K562 (cell line): ENCODE measurements around the gene NUP205. TPM values are rescaled to one million over a fixed set of nuclear protein-coding genes. Genes with fewer than 3 reads are reported as not detected.
A peak's percentile ranks its signal among the peaks of the same experiment; 100 is the strongest.

Experiments
- BRF1 ChIP-seq: IDR thresholded peaks from 3 replicates; pipeline ENCODE4 v1.6.1; 2011; ENCODE audit warnings: borderline replicate concordance, mild to moderate bottlenecking; ENCODE audit not compliant: insufficient read length; ENCODE audit errors: extremely low read depth
- CAMTA2 ChIP-seq: fragments of 250-450 bp; sonication (Bioruptor Pico); conservative IDR thresholded peaks from 2 replicates; pipeline ENCODE4 v1.5.1; 2022
- CEBPB ChIP-seq: fragments of 450-650 bp; IDR thresholded peaks from 2 replicates; pipeline ENCODE4 v1.6.1; 2016; ENCODE audit warnings: missing genetic modification characterization, missing compliant biosample characterization
- E4F1 ChIP-seq: fragments of 250-450 bp; sonication (Bioruptor Pico); IDR thresholded peaks from 2 replicates; pipeline ENCODE4 v1.5.0; 2021; ENCODE audit warnings: mild to moderate bottlenecking, borderline replicate concordance
- EZH2 ChIP-seq: IDR thresholded peaks from 2 replicates; pipeline ENCODE4 v1.6.1; 2012; ENCODE audit warnings: low read depth, mild to moderate bottlenecking, inconsistent platforms, low read length, borderline replicate concordance
- GATA2 ChIP-seq: sonication (generic); formaldehyde crosslinking; IDR thresholded peaks from 2 replicates; pipeline ENCODE4 v1.4.0; 2020; ENCODE audit warnings: mild to moderate bottlenecking, missing genetic modification reagents
- MED1 ChIP-seq: sonication (generic); formaldehyde crosslinking; IDR thresholded peaks from 2 replicates; pipeline ENCODE4 v1.8.1; 2023; ENCODE audit warnings: missing genetic modification reagents, borderline replicate concordance
- SAP30 ChIP-seq: fragments of 200-600 bp; sonication (generic); IDR thresholded peaks from 2 replicates; pipeline ENCODE4 v1.6.1; 2012; ENCODE audit warnings: borderline replicate concordance, low read depth, mild to moderate bottlenecking, moderate library complexity, low read length, control low read depth, inconsistent platforms; ENCODE audit not compliant: insufficient read depth, poor library complexity, severe bottlenecking
- SIN3B ChIP-seq: fragments of 450-650 bp; IDR thresholded peaks from 2 replicates; pipeline ENCODE4 v1.6.1; 2017; ENCODE audit warnings: low read depth, mild to moderate bottlenecking, moderate library complexity
- SMARCA4 ChIP-seq: fragments of 450-650 bp; IDR thresholded peaks from 2 replicates; pipeline ENCODE4 v1.6.1; 2016
- SMC3 ChIP-seq: conservative IDR thresholded peaks from 2 replicates; pipeline ENCODE4 v1.6.1; 2011; ENCODE audit warnings: low read depth, low read length, improper control_type of control experiment; ENCODE audit not compliant: insufficient read depth
- TARDBP ChIP-seq: fragments of 450-650 bp; IDR thresholded peaks from 2 replicates; pipeline ENCODE4 v1.6.1; 2016
- TBL1XR1 ChIP-seq, 2 experiments: IDR thresholded peaks; 2 replicates each; pipeline ENCODE4 v1.6.1; 2012; ENCODE audit warnings: improper control_type of control experiment in 2 of 2, low read length in 2 of 2, mild to moderate bottlenecking in 1 of 2
- ZBED1 ChIP-seq: IDR thresholded peaks from 2 replicates; pipeline ENCODE4 v1.6.1; 2014
- ZNF217 ChIP-seq: sonication (generic); formaldehyde crosslinking; IDR thresholded peaks from 2 replicates; pipeline ENCODE4 v1.8.0; 2022; ENCODE audit warnings: mild to moderate bottlenecking, missing genetic modification reagents
- ZNF24 ChIP-seq: fragments of 450-650 bp; IDR thresholded peaks from 2 replicates; pipeline ENCODE4 v1.6.1; 2016
- ZNF77 ChIP-seq: fragments of 250-450 bp; sonication (Bioruptor Pico); IDR thresholded peaks from 2 replicates; pipeline ENCODE4 v1.5.0; 2020
- polyA plus RNA-seq, 8 experiments: library from polyadenylated mRNA; depleted of rRNA in 4 of 8; stranded (reverse) in 5 of 8; unstranded in 3 of 8; fragments of >200 nt; fragmentation: Nextera tagmentation in 2 of 8; fragmentation: Illumina TruSeq in 1 of 8; extraction: Ambion mirVana in 2 of 8; extraction: Trizol in 1 of 8; gene quantifications; 2 replicates each; pipeline versions ENCODE4 v1.2.1 to v1.2.3, GENCODE V29; 2011 to 2014; ENCODE audit warnings: inconsistent platforms in 1 of 8, missing spikeins in 1 of 8
- total RNA-seq, 7 experiments: library from RNA; depleted of rRNA in 6 of 7; stranded (reverse); fragments of >200 nt in 6 of 7; fragmentation: Illumina TruSeq in 2 of 7; extraction: Trizol in 2 of 7; gene quantifications; 2 replicates each; pipeline versions ENCODE4 v1.2.1 to v1.2.3, GENCODE V29; 2011 to 2021; ENCODE audit warnings: low replicate concordance in 1 of 7
- TF ChIP-seq, protein P1 (sequence below): fragments of 450-650 bp; IDR thresholded peaks from 2 replicates; pipeline ENCODE4 v1.6.1; 2016; ENCODE audit warnings: low read depth, mild to moderate bottlenecking, moderate library complexity
- TF ChIP-seq, protein P2 (sequence below): IDR thresholded peaks from 2 replicates; pipeline ENCODE4 v1.6.1; 2011; ENCODE audit not compliant: insufficient read length; ENCODE audit errors: extremely low read depth
- TF ChIP-seq, protein P3 (sequence below): fragments of 450-650 bp; IDR thresholded peaks from 2 replicates; pipeline ENCODE4 v1.6.1; 2016

Gene NUP205
- total and polyA plus RNA-seq, 9 of the 15 experiments (the other 6 are each of a cell fraction or from before 2014, with no cell fraction given) = 101 to 282 (median 193) TPM

GRCh38 chr7:135662373-135663114 lies 104.8 kb downstream of the NUP205 start, which contains the start of gene STMP1 (continued):
- TF ChIP-seq BRF1 (no peak), E4F1 (CRISPR knock-in tag) (peak; percentile 43; the same call in 1 of the 2 replicates), GATA2 (CRISPR knock-in tag) (no peak), TARDBP (peak; percentile 45; the same call in 1 of the 2 replicates), SMARCA4 (no peak; the same call in none of the 2 replicates), CAMTA2 (CRISPR knock-in tag) (peak; percentile 46; the same call in 1 of the 2 replicates), ZBED1 (peak; percentile 75; the same call in 1 of the 2 replicates), ZNF217 (CRISPR knock-in tag) (no peak; the same call in 1 of the 2 replicates), SAP30 (no peak), TBL1XR1 (IDR thresholded peaks at IDR 0.05; ENCODE audit: low read length in 2 of 2) (peak in 1 of 2 experiments; percentile 60; a peak in 2 of 4 replicates), CEBPB (peak; percentile 97), SIN3B (peak; percentile 85), EZH2 (no peak), ZNF77 (CRISPR knock-in tag) (no peak), SMC3 (0 out of 2 replicates have a peak, but pooled peaks have one; percentile 34), MED1 (CRISPR knock-in tag) (peak; percentile 95), ZNF24 (peak; percentile 70)
- TF ChIP-seq, protein P1, sequence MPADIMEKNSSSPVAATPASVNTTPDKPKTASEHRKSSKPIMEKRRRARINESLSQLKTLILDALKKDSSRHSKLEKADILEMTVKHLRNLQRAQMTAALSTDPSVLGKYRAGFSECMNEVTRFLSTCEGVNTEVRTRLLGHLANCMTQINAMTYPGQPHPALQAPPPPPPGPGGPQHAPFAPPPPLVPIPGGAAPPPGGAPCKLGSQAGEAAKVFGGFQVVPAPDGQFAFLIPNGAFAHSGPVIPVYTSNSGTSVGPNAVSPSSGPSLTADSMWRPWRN = no peak
- TF ChIP-seq, protein P2, sequence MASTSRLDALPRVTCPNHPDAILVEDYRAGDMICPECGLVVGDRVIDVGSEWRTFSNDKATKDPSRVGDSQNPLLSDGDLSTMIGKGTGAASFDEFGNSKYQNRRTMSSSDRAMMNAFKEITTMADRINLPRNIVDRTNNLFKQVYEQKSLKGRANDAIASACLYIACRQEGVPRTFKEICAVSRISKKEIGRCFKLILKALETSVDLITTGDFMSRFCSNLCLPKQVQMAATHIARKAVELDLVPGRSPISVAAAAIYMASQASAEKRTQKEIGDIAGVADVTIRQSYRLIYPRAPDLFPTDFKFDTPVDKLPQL = peak; percentile 57
- TF ChIP-seq, protein P3, sequence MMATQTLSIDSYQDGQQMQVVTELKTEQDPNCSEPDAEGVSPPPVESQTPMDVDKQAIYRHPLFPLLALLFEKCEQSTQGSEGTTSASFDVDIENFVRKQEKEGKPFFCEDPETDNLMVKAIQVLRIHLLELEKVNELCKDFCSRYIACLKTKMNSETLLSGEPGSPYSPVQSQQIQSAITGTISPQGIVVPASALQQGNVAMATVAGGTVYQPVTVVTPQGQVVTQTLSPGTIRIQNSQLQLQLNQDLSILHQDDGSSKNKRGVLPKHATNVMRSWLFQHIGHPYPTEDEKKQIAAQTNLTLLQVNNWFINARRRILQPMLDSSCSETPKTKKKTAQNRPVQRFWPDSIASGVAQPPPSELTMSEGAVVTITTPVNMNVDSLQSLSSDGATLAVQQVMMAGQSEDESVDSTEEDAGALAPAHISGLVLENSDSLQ = no peak
